Activated CD8-positive, alpha-beta memory T cell treated with anti-CD3 and anti-CD28 coated beads for 36 hours (primary cell): ENCODE data around the gene REM2. TPM values are rescaled to one million over a fixed set of nuclear protein-coding genes. Genes with fewer than 3 reads are reported as not detected.

Experiments
- CTCF ChIA-PET: fragments of 350-600 bp; sonication (Branson Sonifier 250); formaldehyde crosslinking; loops from one replicate; lab custom pipeline; 2021; ENCODE audit warnings: antibody characterized with exemption; lab: Charles Lee
- POLR2A ChIA-PET: fragments of 350-600 bp; sonication (Branson Sonifier 250); formaldehyde crosslinking; loops from one replicate; lab custom pipeline; 2021; ENCODE audit warnings: antibody characterized with exemption; lab: Charles Lee
- total RNA-seq, 2 experiments: library from RNA; stranded (reverse); gene quantifications; one replicate each; pipeline ENCODE4 v1.2.3, GENCODE V29; 2021

REM2 gene
- total RNA-seq, 2 experiments from 2014 or later = 0.11 TPM; not detected in 1

DNA sequence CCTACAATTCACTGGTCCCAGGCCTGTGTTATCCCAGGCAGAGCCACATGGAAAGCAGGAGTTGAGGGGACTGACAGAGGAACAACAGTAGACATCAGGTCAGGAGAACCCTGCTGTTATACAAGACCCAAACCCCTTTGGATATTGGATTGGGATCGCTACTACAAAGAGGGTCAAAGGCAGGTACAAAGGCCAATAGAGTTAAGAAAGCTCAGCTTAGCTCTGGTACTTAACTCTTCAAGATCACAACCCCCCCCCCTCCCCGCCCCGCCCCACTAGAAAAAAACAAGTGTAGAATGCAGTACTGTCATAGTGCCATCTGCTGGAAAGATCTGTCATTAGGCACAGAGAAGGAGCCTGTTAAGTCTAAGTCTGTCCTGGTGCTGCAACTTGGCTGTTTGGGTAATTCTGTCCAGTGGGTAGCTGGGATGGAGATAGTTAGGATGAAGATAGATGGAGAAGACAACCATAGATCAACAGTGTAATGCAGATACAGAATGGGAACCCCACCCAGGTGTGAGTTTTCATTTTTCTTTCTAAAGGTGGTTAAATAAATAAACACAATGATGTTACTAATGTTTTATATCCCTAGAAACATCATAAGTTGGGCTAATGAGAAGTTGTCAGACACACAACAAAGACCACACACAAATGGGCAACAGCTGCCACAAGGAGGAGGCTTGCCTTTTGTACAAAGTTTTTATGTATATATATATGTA lies 17.2 kb downstream of the REM2 start:
- POLR2A ChIA-PET = no interaction called here
- CTCF ChIA-PET = interaction anchor here (0.7 to 4.2 kb wide), 14 partner anchors 8 to 329 kb away, joined by 3 to 32 read pairs (median 7); partner anchors contain the start of genes LRP10, PRMT5 and REM2

DNA sequence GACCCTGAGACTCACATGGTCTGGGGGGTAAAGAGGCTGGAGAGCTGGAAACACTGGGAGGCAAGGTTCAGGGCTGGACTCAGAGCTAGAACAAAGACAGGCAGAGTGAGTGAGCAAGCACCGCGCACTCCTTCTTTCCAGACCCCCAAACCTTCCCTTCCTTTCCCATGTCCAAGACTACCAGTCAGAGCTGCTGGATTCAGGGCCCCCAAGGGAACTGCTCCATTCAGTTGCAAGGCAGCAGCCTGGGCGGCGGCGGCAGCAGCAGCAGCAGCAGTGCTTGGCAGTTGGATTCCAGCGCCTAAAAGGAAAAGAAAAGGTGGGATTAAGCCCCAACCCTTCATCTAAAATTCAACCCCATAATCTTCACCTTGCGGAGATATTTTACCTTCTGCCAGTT lies 18.8 kb downstream of the REM2 start:
- CTCF ChIA-PET = interaction anchor here (0.8 to 3.0 kb wide), 9 partner anchors 10 to 81 kb away, joined by 3 to 13 read pairs (median 8); partner anchors contain the start of genes PRMT5 and REM2
- POLR2A ChIA-PET = no interaction called here

DNA sequence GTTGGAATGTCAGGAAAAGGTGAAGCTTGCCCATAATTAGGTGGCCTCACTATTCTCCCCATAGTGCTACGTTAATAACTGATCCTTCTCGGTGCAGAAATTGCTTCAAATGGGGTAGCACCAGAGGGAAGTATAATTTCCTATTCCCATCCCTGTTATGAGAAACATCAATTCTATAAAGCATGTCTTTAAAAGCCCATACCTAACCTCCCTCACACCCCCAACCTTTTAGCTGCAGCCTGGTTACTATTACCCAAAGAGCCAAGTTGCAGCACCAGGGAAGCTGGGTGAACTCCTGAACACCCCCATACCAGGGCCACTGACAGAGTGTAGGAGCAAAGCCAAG lies 20.7 kb downstream of the REM2 start:
- CTCF ChIA-PET = interaction anchor here (0.6 to 1.4 kb wide), 3 partner anchors 30 to 51 kb away, joined by 3 to 6 read pairs (median 3); no protein-coding TSS in a partner anchor
- POLR2A ChIA-PET = no interaction called here

DNA sequence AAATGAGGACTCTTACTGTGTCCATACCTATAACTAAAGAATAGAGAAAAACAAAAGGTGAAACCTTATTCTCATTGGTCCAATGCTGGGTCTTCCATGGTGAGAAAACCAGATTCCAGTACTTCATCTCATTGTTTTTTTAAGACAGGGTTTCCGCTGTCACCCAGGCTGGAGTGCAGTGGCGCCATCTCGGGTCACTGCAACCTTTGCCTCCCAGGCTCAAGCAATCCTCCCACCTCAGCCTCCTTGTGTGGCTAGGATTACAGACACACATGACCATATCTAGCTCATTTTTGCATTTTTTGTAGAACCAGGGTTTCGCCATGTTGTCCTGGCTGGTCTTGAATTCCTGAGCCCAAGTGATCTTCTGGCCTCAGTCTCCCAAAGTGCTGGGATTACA lies 22.6 kb downstream of the REM2 start:
- CTCF ChIA-PET = interaction anchor here (0.5 to 1.5 kb wide), 2 partner anchors 10 to 17 kb away, joined by 3 read pairs; no protein-coding TSS in a partner anchor
- POLR2A ChIA-PET = no interaction called here

DNA sequence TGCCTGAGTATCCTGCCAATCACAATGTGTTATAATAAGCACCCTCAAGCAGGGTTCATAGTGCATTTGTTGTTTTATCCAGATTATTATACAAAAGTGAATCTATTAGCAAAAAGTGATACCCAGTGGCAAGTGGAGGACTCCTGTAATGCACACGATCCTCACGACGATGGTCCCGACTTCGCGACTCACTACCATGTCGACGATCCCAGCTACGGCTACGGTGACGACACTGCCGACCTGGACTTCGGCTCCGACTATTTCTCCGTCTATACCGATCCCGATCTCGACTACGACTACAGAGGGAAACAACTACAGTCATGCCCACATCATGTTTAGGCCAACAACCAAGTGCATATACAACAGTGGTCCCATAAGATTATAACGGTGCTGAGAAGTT lies 23.1 kb downstream of the REM2 start:
- ChIA-PET POLR2A (no interaction called here), CTCF (interaction anchor here (1.5 kb wide), 1 partner anchor 10 kb away, joined by 3 read pairs; no protein-coding TSS in a partner anchor)

DNA sequence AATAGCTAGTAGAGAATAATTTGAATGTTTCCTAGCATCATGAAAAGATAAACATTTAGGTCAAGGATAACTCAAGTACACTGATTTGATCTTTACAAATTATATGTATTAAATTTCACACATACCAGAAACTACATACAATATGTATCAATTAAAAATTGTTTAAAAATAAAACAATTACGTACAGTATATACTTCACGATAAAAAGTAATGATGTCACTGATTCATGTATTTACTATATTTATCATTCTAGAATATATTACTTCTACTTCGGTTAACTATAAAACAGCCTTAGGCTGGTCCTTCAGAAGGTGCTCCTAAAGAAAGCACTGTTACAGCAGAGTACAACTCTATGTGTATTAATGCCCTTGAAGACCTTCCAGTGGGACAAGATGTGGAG lies 24.4 kb downstream of the REM2 start:
- POLR2A ChIA-PET = interaction anchor here (1.0 kb wide), 1 partner anchor 9 kb away, joined by 8 read pairs; no protein-coding TSS in a partner anchor
- CTCF ChIA-PET = interaction anchor here (0.6 to 1.4 kb wide), 3 partner anchors 10 to 337 kb away, joined by 3 to 4 read pairs (median 4); no protein-coding TSS in a partner anchor

DNA sequence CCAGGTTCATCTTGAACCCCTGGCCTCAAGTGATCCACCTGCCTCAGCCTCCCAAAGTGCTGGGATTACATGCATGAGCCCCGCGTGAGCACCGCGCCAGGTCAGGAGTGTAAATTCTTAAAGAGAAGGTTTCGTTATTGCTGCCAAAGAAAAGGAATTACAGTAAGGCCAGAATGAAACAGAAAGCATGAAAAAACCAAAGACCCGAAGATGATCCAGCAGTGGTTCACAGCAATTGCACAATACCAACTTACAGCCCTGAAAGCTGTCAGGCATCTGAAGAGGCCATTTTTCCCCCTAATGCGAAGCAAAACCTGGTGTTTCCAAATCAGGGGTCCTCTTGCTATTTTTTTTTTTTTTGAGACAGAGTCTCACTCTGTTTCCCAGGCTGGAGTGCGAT lies 25.6 kb downstream of the REM2 start:
- ChIA-PET CTCF (interaction anchor here (0.8 to 1.4 kb wide), 3 partner anchors 8 to 339 kb away, joined by 3 to 4 read pairs (median 4); no protein-coding TSS in a partner anchor), POLR2A (interaction anchor here (0.6 kb wide), 1 partner anchor 9 kb away, joined by 3 read pairs; no protein-coding TSS in a partner anchor)

DNA sequence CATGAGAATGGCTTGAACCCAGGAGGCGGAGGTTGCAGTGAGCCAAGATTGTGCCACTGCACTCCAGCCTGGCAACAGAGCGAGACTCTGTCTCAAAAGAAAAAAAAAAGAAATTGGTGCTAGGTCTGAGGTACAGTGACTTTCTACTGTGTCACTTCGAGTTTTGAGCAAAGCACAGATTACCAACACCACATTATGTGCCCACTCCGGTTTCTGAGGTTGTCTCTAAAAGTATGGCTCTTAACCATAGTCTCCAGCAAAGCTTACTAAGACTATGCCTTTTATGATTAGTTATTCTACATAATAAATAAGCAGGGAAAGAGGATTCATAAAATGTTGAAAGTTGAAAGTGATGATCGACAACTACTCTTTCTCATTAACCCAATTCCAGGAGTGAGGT lies 27.9 kb downstream of the REM2 start:
- ChIA-PET POLR2A (no interaction called here), CTCF (interaction anchor here (1.5 kb wide), 1 partner anchor 11 kb away, joined by 6 read pairs; no protein-coding TSS in a partner anchor)

DNA sequence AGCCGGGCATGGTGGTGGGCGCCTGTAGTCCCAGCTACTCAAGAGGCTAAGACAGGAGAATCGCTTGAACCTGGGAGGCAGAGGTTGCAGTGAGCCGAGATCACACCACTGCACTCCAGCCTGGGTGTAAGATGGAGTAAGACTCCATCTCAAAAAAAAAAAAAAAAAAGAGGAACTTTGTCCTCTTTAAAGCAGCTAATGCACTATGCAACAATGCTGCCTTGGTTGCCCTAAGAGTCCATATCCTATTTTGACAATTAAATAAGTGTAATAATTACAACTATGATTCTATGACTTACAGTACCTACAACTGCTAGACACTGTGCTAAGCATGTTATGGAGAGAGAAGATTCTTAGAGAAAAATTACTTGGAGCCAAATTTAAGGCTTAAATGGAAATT lies 31.8 kb downstream of the REM2 start:
- ChIA-PET CTCF (interaction anchor here (1.9 to 2.0 kb wide), 2 partner anchors 42 to 44 kb away, joined by 6 to 8 read pairs; partner anchors contain the start of gene LRP10), POLR2A (interaction anchor here (0.6 kb wide), 1 partner anchor 20 kb away, joined by 3 read pairs; no protein-coding TSS in a partner anchor)

DNA sequence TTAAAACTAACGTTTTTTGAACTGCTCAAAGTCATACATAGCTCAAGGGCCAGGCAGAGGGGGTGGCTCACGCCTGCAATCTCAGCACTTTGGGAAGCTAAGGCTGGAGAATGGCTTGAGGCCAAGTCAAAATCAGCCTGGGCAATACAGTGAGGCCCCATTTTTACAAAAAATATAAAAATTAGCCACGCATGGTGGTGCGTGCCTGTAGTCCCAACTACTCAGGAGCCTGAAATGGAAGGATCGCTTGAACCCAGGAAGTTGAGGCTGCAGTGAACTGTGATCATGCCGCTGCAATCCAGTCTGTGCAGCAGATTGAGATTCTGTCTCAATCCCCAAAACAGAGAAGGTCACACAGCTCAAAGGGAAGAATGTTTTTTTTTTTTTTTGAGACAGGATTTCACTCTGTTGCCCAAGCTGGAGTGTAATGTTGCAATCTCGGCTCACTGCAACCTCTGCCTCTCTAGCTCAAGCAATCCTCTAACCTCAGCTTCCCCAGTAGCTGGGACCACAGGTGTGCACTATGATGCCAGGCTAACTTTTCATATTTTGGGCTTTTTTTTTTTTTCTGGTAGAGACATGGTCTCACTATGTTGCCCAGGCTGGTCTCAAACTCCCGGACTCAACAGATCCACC lies 33.0 kb downstream of the REM2 start:
- CTCF ChIA-PET = interaction anchor here (0.9 to 6.2 kb wide), 6 partner anchors 11 to 203 kb away, joined by 3 to 29 read pairs (median 5); partner anchors contain the start of genes LRP10 and PRMT5

DNA sequence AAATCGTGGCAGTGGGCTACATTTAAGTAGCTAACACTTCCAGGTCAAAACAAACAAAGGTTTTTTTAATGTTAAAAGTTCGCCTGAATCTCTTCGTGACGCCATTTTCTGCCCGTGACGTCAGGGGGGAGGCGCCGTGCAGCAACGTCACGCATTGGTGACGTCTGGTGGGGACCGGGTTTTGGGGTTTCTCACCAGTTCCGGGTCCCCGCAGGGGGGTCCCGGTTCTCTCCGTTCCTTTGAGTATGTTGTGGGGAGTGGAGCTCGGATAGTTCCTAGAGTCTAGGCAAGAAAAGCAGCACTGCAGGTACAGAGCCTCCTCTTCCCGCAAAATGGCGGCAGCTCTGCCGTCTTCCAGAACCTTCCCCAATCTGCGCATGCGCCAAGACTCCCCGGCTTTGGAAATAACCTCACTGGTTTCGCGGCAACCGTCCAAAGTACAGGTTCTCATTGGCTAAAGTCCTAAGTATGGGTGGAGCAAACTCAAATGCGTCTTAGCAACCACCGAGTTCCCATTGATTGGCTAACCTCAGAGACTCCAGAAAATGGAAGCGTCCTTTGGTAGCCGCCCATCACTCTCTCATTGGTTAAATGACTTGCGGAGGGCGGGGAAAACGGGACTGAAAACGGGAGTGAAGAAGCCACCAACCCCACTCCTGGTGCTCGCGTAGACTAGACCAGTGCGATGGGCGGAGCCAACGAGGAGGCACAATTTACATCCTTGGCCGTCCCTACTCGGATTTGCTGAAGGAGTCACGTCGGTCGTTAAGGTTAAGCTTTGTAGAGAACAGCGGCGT lies 36.0 kb downstream of the REM2 start, which contains the start of gene RBM23:
Gene RBM23, minus strand, starts transcription at position 346 of the 797 bp plus-strand sequence.
- POLR2A ChIA-PET = interaction anchor here (0.9 to 2.0 kb wide), 7 partner anchors 10 to 161 kb away, joined by 3 to 7 read pairs (median 6); partner anchors contain the start of genes HAUS4, LRP10 and PRMT5
- CTCF ChIA-PET = interaction anchor here (0.6 to 6.2 kb wide), 5 partner anchors 11 to 348 kb away, joined by 3 to 29 read pairs (median 4); partner anchors contain the start of genes AJUBA and PRMT5

More for the DNA sequence above, 33.0 kb downstream of the REM2 start:
- POLR2A ChIA-PET = interaction anchor here (1.0 to 1.2 kb wide), 2 partner anchors 8 to 35 kb away, joined by 3 to 8 read pairs; no protein-coding TSS in a partner anchor

DNA sequence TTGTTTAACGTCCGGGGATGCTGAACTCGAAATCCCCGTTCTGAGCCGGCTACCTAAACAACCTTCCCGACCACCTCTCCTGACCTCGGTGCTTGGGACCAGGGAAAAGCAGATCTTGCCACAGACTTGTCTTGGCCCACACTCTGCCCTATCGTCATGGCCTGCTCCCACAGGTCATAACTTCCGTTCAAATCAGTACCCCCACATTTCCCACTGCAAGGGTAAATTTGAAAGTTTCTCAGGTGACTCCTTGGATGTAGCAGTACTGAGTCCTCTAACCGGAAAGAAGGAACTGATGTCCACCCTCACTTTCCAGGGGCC lies 36.5 kb downstream of the REM2 start:
- ChIA-PET CTCF (interaction anchor here (0.6 to 6.2 kb wide), 3 partner anchors 10 to 62 kb away, joined by 3 to 29 read pairs (median 4); partner anchors contain the start of genes AJUBA and PRMT5), POLR2A (interaction anchor here (0.9 to 2.0 kb wide), 5 partner anchors 10 to 145 kb away, joined by 3 to 7 read pairs (median 6); partner anchors contain the start of genes HAUS4, LRP10 and PRMT5)

DNA sequence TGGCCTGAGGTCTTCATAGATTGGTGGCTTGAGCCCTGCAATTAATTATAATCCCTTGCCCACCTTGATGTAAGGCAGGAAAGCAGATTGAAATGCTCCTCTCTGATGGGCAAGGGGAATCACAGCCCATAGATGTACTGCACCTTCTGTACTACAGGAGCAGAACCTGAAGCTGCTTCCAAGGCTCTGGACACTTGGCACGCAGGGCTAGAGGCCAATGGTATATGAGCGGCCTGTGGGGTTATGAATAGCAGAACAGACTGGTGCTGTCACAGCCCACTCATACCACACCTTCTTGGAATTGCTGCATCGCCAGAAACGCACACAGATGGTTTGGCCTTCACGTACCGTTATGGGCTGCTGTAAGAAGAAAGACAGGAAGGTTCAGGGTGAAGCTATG lies 37.7 kb downstream of the REM2 start:
- CTCF ChIA-PET = interaction anchor here (6.2 kb wide), 1 partner anchor 9 kb away, joined by 29 read pairs; the partner anchor contains the start of gene PRMT5

DNA sequence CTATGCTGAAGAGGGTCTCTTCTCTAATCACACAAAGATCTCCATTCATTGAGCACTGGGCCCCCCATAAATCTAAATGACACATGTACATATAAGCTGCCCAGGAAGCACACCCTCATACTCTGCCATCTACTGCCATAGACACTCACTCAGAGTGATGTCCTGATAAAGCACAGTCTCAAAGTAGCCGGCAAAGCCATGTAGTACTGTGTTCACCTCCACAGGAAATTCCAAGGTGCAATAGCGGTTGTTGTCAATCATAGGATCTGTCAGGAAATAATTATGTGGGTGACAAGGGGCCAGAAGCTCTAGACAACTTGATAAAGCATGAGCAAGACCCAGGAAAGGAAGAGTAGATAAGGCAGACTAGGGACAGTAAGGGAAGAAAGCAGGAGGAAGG lies 39.3 kb downstream of the REM2 start:
- POLR2A ChIA-PET = no interaction called here
- CTCF ChIA-PET = interaction anchor here (0.5 kb wide), 1 partner anchor 19 kb away, joined by 4 read pairs; no protein-coding TSS in a partner anchor

More for the DNA sequence above, 37.7 kb downstream of the REM2 start:
- POLR2A ChIA-PET = no interaction called here

DNA sequence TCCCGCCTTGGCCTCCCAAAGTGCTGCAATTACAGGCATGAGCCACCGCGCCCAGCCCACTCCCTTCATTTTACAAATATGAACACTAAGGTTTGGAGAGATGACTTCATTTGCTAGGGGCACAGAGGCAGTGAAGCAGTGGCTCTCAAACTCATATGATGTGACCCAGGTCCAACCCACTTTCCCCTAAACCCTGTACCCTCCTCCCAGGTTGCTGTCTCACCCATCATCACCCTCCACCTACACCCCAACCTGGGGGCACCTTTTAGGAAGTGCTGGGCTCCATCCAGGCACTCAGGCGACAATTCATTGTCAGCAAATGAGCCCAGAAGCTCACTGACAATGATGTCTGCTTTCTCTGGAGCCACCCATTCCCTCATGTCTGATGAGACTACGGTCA lies 40.7 kb downstream of the REM2 start:
- ChIA-PET CTCF (no interaction called here), POLR2A (interaction anchor here (0.6 kb wide), 1 partner anchor 99 kb away, joined by 13 read pairs; no protein-coding TSS in a partner anchor)

DNA sequence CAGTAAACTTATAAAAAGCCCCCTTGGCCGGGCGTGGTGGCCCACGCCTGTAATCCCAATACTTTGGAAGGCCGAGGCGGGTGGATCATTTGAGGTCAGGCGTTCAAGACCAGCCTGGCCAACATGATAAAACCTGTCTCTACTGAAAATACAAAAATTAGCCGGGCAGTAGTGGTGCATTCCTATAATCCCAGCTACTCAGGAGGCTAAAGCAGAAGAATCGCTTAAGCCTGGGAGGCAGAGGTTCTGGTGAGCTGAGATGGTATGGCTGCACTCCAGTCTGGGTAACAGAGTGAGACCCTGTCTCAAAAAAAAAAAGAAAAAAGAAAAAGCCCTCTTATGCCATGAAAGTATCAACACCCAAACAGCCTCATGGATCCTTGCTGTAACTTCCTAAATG lies 42.5 kb downstream of the REM2 start:
- ChIA-PET POLR2A (no interaction called here), CTCF (interaction anchor here (0.7 to 1.0 kb wide), 2 partner anchors 24 to 70 kb away, joined by 3 to 4 read pairs; no protein-coding TSS in a partner anchor)

DNA sequence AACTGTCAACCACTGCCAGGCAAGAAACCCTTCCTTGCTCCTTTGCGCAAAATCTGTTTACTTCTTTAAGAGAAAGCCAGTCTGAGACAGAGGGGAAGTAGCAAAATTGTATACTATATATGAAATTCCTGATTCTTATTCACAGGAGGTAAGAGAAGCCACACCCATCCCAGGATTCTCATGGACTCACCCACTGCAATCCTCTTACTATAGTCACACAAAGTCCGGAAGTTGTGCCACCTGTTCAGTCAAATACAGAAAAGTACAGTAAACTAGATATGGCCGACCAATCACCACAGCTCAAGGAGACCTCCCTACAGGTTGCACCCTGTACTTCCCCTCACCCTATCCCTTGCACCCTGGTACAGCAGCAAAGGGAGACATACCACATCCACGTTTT lies 43.3 kb downstream of the REM2 start:
- ChIA-PET CTCF (no interaction called here), POLR2A (no interaction called here)
